Measurements from ENCODE around the gene LSM6. TPM values are rescaled to one million over a fixed set of nuclear protein-coding genes. Genes with fewer than 3 reads are reported as not detected.

Gene LSM6
- 11.3 TPM for total RNA-seq
- long read RNA-seq, transcript LSM6-201 (4 exons, 2,259 nt) = major isoform, 8 of 12 reads
- long read RNA-seq, partial matches to known transcripts = 0 of 12 reads
- long read RNA-seq, other reads (novel, unspliced or antisense) = 1 of 12 reads

DNA sequence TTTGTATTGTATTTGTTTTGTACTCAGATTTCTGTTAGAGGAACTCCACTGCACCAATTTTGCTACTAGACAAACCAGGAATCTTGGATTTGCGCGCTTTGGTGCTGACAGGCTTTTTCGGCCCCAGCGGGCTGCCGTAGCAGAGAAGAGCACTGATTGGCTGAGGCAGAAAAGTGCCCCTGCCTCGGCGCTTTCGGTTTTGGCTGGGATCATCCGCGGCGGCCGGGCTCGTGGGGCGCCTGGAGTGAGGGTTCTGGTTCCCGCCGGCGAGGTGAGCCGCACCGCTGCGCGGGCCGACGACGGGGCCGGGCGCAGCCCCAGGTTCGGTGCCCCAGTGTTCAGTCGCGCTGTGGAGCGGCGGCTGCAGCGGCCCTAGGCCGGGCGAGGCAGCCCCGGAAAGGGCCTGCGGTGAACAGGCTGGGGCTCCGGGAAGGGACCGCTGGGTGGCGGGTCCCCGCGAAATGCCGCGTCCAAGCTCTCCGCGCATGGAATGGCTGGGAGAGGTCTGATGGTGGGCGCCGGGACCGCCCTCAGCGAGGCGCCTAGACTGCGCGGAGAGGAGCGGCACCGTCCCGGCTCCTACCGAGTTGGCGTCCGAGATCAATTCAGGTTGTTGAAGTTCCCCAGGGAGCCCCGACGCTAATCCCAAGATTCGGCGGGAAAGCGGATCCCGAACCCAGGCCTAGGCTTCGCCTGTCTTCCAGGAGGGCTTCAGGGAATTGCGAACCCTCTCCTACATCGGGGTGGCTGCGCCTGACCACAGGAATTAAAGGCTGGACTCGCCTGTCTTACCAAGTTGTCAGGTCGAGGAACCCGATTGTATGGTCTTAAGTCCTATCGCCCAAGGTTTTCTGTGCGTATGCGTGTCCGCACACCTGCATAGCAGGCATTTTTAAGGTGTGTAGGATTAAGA, at the start of gene LSM6:
Gene LSM6 (plus strand): TSS at position 178 of the 913 bp plus-strand sequence. CDS start 7,204 bp downstream, outside the sequence.
- intact Hi-C loops (cut with DNase I) = no loop called here
- DNase-seq (ENCODE audit: low spot score) = peak; percentile 96

GRCh38 chr4:146132445-146132844, 43.1 kb upstream of the LSM6 start:
- intact Hi-C loops (cut with DNase I) = no loop called here
- no peak for DNase-seq (ENCODE audit: low spot score)

DNA sequence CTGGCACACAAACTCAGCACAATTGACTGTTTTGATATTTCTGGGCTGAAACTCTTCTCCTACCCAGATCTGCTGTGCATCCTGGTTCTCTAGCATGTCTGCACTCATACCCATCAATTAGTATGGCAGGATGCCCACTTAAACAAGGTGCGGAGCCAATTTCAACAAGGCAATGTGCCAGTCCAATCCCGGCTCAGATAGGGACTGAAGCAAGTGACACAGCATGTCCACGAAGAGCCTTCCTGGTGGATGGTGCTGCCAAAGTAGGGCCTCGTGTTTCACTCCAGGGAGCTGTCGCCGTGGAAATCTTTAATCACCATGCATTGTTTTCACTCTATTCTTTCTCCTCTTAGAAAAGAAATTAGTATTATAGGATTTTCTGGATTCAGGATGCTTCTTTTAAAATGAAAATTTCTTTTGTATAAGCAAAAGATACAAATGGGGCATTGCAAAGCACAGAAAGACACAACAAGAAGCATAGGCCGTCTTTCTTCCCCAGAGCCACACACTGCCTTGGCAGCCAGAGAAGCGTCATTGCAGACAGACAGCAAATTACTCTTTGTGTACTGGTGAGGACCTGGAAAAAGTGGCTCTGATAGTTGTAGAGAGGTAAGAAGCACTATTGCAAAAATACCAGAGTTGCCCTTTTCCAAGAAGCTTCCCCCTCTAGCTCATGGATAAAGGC, 40.6 kb upstream of the LSM6 start:
- intact Hi-C loops (cut with DNase I) = no loop called here
- DNase-seq (ENCODE audit: low spot score) = no peak

GRCh38 chr4:146135941-146136340, 39.6 kb upstream of the LSM6 start:
- intact Hi-C loops (cut with DNase I) = no loop called here
- DNase-seq (ENCODE audit: low spot score) = no peak

GRCh38 chr4:146142768-146143167, 32.8 kb upstream of the LSM6 start:
- intact Hi-C loops (cut with DNase I) = no loop called here
- no peak for DNase-seq (ENCODE audit: low spot score)

DNA sequence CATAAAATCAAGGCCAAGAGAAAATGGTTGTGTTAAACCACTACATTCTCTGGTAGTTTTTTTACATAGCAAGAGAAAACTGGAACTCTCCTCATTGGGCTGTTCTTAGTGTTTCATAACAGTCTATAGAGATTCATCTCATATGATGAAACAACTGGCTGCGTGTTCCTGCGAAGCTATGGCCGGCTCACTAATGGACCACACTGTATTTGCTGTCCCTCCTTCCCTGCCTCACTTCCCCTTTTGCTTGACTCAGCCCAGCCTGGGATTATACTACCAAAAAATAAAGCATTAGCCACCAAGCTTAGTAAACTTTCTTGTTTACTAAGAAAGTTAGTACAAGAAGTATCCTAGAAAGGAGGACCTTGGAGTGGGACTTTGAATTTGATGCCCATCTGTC, 31.6 kb upstream of the LSM6 start:
- intact Hi-C loops (cut with DNase I) = no loop called here
- DNase-seq (ENCODE audit: low spot score) = no peak

GRCh38 chr4:146146918-146147317, 28.6 kb upstream of the LSM6 start:
- intact Hi-C loops (cut with DNase I) = no loop called here
- no peak for DNase-seq (ENCODE audit: low spot score)

- intact Hi-C loops (cut with DNase I) = no loop called here
- DNase-seq (ENCODE audit: low spot score) = no peak
These were observed 27.5 kb upstream of the LSM6 start for GRCh38 chr4:146148021-146148420.

DNA sequence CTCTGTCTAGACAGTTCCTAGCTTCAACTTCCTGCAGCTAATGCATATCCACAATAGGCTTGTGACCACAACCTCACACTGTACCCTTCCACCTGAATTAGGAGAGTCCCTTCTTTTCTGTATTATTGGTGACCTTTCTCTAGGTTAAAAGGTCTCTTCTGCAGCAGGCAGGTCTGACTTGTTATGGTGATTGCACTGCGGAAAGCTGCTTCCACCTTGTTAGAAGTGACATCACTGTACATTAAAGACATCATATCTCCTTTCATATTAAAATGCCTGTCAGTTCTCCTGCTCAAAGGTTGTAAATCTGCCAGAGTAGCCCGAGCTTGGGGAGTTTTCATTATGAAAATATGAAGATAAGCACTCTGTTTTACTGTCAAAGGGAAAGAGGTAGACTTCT, 21.5 kb upstream of the LSM6 start:
- intact Hi-C loops (cut with DNase I) = no loop called here
- DNase-seq (ENCODE audit: low spot score) = no peak

DNA sequence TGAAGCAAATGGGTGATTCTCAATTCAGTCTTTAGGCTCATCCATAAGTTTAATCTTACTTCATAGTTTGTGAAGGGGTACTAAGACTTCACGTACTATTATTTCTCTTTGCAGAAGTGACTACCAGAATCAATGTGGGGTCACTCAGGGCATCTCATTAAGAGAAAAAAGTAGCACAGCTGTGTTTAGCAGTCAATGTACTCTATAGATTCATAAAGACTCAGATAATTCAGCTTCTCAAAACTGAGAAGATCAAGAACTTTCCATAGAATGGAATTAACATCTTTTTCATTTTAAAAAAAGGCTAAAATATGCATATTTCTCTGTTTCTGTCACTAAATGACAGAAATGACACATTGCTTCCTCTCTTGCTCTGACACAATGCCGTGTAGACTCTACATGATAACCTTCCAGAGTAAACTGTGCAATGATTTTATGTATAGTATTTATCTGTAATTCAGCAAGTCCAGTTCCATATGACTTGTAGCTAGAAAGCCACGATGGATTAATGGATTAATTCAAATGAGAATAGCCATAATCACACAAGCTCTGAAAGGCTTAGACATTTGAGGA, 20.3 kb upstream of the LSM6 start:
- DNase-seq (ENCODE audit: low spot score) = no peak
- intact Hi-C loops (cut with DNase I) = no loop called here

GRCh38 chr4:146158036-146158745, 17.3 kb upstream of the LSM6 start:
- intact Hi-C loops (cut with DNase I) = no loop called here

GRCh38 chr4:146159384-146160058, 16.0 kb upstream of the LSM6 start:
- no peak for DNase-seq (ENCODE audit: low spot score)
- intact Hi-C loops (cut with DNase I) = no loop called here

More at GRCh38 chr4:146158036-146158745, 17.3 kb upstream of the LSM6 start:
- no peak for DNase-seq (ENCODE audit: low spot score)

- intact Hi-C loops (cut with DNase I) = no loop called here
- DNase-seq (ENCODE audit: low spot score) = no peak
These were observed 14.3 kb upstream of the LSM6 start for GRCh38 chr4:146161243-146161642.

- intact Hi-C loops (cut with DNase I) = no loop called here
- no peak for DNase-seq (ENCODE audit: low spot score)
These were observed 10.3 kb upstream of the LSM6 start for GRCh38 chr4:146165221-146165620.

- no peak for DNase-seq (ENCODE audit: low spot score)
- intact Hi-C loops (cut with DNase I) = no loop called here
These were observed 9.7 kb upstream of the LSM6 start for GRCh38 chr4:146165840-146166239.

DNA sequence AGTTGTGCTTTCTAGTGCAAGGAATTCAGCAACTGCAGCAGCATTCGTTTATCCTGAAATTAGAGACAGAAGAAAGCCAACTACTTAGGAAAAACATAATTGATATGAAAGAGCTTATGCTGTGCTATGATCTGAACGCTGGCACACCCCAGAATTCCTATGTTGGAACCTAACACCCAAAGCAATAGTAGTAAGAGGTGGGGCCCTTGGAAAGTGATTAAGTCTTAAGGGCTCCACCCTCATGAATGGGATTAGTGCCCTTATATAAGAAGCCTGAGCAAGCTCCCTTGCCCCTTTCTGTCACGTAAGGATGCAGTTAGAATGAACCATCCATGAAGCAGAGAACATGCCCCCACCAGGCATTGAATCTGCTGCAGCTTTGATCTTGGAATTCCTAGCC, 5.4 kb upstream of the LSM6 start:
- intact Hi-C loops (cut with DNase I) = no loop called here
- DNase-seq (ENCODE audit: low spot score) = no peak

DNA sequence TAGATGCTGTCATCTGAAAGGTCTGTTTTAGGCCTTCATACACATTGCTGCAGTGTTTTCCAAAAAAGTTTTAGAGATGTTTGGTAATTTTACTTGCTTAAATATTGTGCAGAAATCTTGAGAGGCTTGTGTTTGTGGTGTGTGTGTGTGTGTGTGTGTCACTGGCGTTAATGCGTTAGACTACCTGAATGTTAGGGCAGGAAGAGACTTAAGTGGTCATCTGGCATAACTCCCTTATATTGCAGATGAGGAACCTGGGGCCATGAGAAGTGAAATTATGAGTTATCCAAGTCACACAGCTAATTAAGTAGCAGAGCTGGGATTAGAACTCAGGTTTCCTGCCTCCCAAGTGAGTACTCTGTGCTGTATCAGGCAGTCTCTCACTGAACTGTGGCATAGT, 1.4 kb downstream of the LSM6 start:
- intact Hi-C loops (cut with DNase I) = no loop called here
- no peak for DNase-seq (ENCODE audit: low spot score)

GRCh38 chr4:146178126-146178525, 2.6 kb downstream of the LSM6 start:
- no peak for DNase-seq (ENCODE audit: low spot score)

GRCh38 chr4:146179784-146180370, 4.4 kb downstream of the LSM6 start:
- intact Hi-C loops (cut with DNase I) = no loop called here
- no peak for DNase-seq (ENCODE audit: low spot score)

More at GRCh38 chr4:146178126-146178525, 2.6 kb downstream of the LSM6 start:
- intact Hi-C loops (cut with DNase I) = no loop called here
